Measurements from ENCODE around the gene P2RX1. TPM values are rescaled to one million over a fixed set of nuclear protein-coding genes. Genes with fewer than 3 reads are reported as not detected.

The P2RX1 gene
- total RNA-seq, 2 experiments from 2014 or later, result 0.34 to 1.0 TPM

GRCh38 chr17:3873862-3874261 is 42.4 kb downstream of the P2RX1 start:
- H3K27ac Mint-ChIP-seq, result peak overlapping the region; percentile 56
- H3K36me3 Mint-ChIP-seq (ENCODE audit: low read depth), result peaks cover 33% of the 10 kb centered on the region
- Histone ChIP-seq H3K36me3 (ENCODE audit: insufficient read depth, low read length) (peaks cover 8% of the 10 kb centered on the region), H3K27ac (ENCODE audit: low read depth in 1 of 2, low read length in 2 of 2) (no peak overlapping the region), H3K4me3 (ENCODE audit: low read length) (no peak overlapping the region), H3K27me3 (ENCODE audit: control insufficient read depth in 1 of 2, insufficient read depth in 2 of 2, low read length in 2 of 2) (no peaks in the 10 kb centered on the region), H3K4me1 (ENCODE audit: insufficient read depth, low read length) (no peaks in the 10 kb centered on the region), H3K9me3 (ENCODE audit: control insufficient read depth in 1 of 2, insufficient read depth in 1 of 2, low read length in 2 of 2) (no peaks in the 10 kb centered on the region)
- peaks cover 7% of the 10 kb centered on the region for H3K4me1 Mint-ChIP-seq (ENCODE audit: low read depth)
- ChIA-PET POLR2A (no interaction called here), CTCF (no interaction called here)
- H3K4me3 Mint-ChIP-seq, result no peak overlapping the region
- H3K27me3 Mint-ChIP-seq, result no peaks in the 10 kb centered on the region
- intact Hi-C loops (cut with DNase I, micrococcal nuclease), result no loop called here
- DNase-seq (no peak), ATAC-seq (ENCODE audit: poor library complexity) (no peak)
- TF ChIP-seq CTCF (IDR thresholded peaks at IDR 0.05), result no peak
- H3K9me3 Mint-ChIP-seq, result no peaks in the 10 kb centered on the region

- ChIA-PET POLR2A (no interaction called here), CTCF (no interaction called here)
- intact Hi-C loops (cut with DNase I, micrococcal nuclease), result no loop called here
- H3K9me3 Mint-ChIP-seq, result no peaks in the 10 kb centered on the region
- H3K4me1 ChIP-seq (ENCODE audit: insufficient read depth, low read length), result no peaks in the 10 kb centered on the region
- DNase-seq (peak in 2 of 14 experiments; percentile 21 to 28), ATAC-seq (ENCODE audit: poor library complexity) (peak; percentile 83)
- H3K4me1 Mint-ChIP-seq (ENCODE audit: low read depth), result peaks cover 7% of the 10 kb centered on the region
- peak overlapping the region; percentile 88 for H3K27ac Mint-ChIP-seq
- peak overlapping the region; percentile 74 for H3K4me3 Mint-ChIP-seq
- H3K9me3 ChIP-seq (ENCODE audit: control insufficient read depth in 1 of 2, insufficient read depth in 1 of 2, low read length in 2 of 2), result no peaks in the 10 kb centered on the region
- H3K36me3 Mint-ChIP-seq (ENCODE audit: low read depth), result peaks cover 17% of the 10 kb centered on the region
- H3K36me3 ChIP-seq (ENCODE audit: insufficient read depth, low read length), result peaks cover 8% of the 10 kb centered on the region
- no peak overlapping the region for H3K27ac ChIP-seq (ENCODE audit: low read depth in 1 of 2, low read length in 2 of 2)
- TF ChIP-seq CTCF (IDR thresholded peaks at IDR 0.05), result no peak
- H3K27me3 Mint-ChIP-seq, result no peaks in the 10 kb centered on the region
- no peak overlapping the region for H3K4me3 ChIP-seq (ENCODE audit: low read length)
- H3K27me3 ChIP-seq (ENCODE audit: control insufficient read depth in 1 of 2, insufficient read depth in 2 of 2, low read length in 2 of 2), result no peaks in the 10 kb centered on the region
Measured at GRCh38 chr17:3870871-3871306, 45.4 kb downstream of the P2RX1 start.

- no peak overlapping the region for H3K27ac ChIP-seq (ENCODE audit: low read depth in 1 of 2, low read length in 2 of 2)
- no peak overlapping the region for H3K27ac Mint-ChIP-seq
Measured at GRCh38 chr17:3867606-3868005, 48.7 kb downstream of the P2RX1 start.

More at GRCh38 chr17:3867606-3868005, 48.7 kb downstream of the P2RX1 start:
- Mint-ChIP-seq H3K9me3 (no peaks in the 10 kb centered on the region), H3K4me3 (no peak overlapping the region), H3K4me1 (ENCODE audit: low read depth) (peaks cover 7% of the 10 kb centered on the region), H3K27me3 (no peaks in the 10 kb centered on the region), H3K36me3 (ENCODE audit: low read depth) (peaks cover 5% of the 10 kb centered on the region)
- no peaks in the 10 kb centered on the region for H3K36me3 ChIP-seq (ENCODE audit: insufficient read depth, low read length)
- ATAC-seq (ENCODE audit: poor library complexity), result no peak
- H3K4me1 ChIP-seq (ENCODE audit: insufficient read depth, low read length), result no peaks in the 10 kb centered on the region
- DNase-seq, result no peak
- CTCF ChIA-PET, result no interaction called here
- no peak for TF ChIP-seq CTCF (IDR thresholded peaks at IDR 0.05)
- intact Hi-C loops (cut with DNase I, micrococcal nuclease), result no loop called here
- POLR2A ChIA-PET, result no interaction called here
- no peaks in the 10 kb centered on the region for H3K9me3 ChIP-seq (ENCODE audit: control insufficient read depth in 1 of 2, insufficient read depth in 1 of 2, low read length in 2 of 2)
- H3K4me3 ChIP-seq (ENCODE audit: low read length), result no peak overlapping the region
- no peaks in the 10 kb centered on the region for H3K27me3 ChIP-seq (ENCODE audit: control insufficient read depth in 1 of 2, insufficient read depth in 2 of 2, low read length in 2 of 2)
